ENCODE data around the gene KCNH6.

The KCNH6 gene

DNA sequence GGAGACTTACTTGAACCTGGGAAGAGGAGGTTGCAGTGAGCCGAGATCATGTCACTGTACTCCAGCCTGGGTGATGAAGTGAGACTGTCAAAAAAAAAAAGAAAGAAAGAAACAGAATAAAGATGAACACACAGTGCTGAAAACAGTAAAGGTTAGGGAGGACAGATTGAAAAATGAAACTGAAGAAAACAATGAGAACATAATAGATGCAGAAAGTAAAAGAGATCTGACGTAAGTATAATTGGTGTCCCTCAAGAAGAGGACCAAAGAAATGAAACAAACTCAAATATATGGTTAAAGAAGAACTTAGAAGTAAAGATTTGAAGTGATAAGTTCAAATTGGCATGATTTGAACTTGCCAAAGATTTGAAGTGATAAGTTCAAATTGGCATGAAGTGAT lies 34.3 kb downstream of the KCNH6 start:
- TF ChIP-seq EGR1 (IDR thresholded peaks at IDR 0.05) (no peak), CREB1 (IDR thresholded peaks at IDR 0.05; ENCODE audit: low read depth) (no peak), TEAD4 (IDR thresholded peaks at IDR 0.05) (no peak), MAX (IDR thresholded peaks at IDR 0.05) (no peak), RAD21 (IDR thresholded peaks at IDR 0.05; ENCODE audit: low read depth) (no peak), CEBPB (IDR thresholded peaks at IDR 0.05) (no peak), TCF12 (IDR thresholded peaks at IDR 0.05; ENCODE audit: low read depth) (no peak), ZBTB7A (IDR thresholded peaks at IDR 0.05; ENCODE audit: low read depth) (no peak), FOXM1 (IDR thresholded peaks at IDR 0.05; ENCODE audit: borderline replicate concordance, low read depth) (no peak), REST (IDR thresholded peaks at IDR 0.05; ENCODE audit: low read depth) (no peak), TAF1 (IDR thresholded peaks at IDR 0.05; ENCODE audit: low read depth) (no peak), USF1 (IDR thresholded peaks at IDR 0.05) (no peak), NFIC (IDR thresholded peaks at IDR 0.05) (no peak)

GRCh38 chr17:63558441-63558840 lies 35.3 kb downstream of the KCNH6 start:
- TF ChIP-seq ZBTB7A (IDR thresholded peaks at IDR 0.05; ENCODE audit: low read depth) (no peak), TAF1 (IDR thresholded peaks at IDR 0.05; ENCODE audit: low read depth) (no peak), CEBPB (IDR thresholded peaks at IDR 0.05) (no peak), NFIC (IDR thresholded peaks at IDR 0.05) (no peak), REST (IDR thresholded peaks at IDR 0.05; ENCODE audit: low read depth) (no peak), TEAD4 (IDR thresholded peaks at IDR 0.05) (no peak), RAD21 (IDR thresholded peaks at IDR 0.05; ENCODE audit: low read depth) (no peak), YY1 (IDR thresholded peaks at IDR 0.05; ENCODE audit: low read depth) (no peak), EP300 (IDR thresholded peaks at IDR 0.05; ENCODE audit: borderline replicate concordance) (no peak)

DNA sequence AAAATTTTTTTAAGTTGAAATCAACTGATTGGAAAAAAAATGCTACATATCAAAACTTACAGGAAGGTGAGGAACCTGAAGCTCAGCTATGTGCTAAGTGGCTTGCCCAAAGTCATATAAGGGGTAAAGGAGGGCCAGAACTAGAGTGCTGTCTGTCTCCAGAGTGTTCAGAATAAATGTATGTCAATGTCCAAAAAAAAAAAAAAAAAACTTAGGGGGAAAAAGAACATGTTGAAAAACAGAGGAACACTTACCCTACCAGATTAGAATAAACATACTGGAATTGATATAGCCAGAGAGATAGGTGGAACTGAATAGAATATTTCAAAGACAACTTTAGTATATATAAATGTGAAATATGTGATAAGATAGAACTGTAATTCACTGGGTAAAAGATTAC lies 38.7 kb downstream of the KCNH6 start:
- TF ChIP-seq CREB1 (IDR thresholded peaks at IDR 0.05; ENCODE audit: low read depth) (no peak), TCF12 (IDR thresholded peaks at IDR 0.05; ENCODE audit: low read depth) (no peak), RAD21 (IDR thresholded peaks at IDR 0.05; ENCODE audit: low read depth) (no peak)

DNA sequence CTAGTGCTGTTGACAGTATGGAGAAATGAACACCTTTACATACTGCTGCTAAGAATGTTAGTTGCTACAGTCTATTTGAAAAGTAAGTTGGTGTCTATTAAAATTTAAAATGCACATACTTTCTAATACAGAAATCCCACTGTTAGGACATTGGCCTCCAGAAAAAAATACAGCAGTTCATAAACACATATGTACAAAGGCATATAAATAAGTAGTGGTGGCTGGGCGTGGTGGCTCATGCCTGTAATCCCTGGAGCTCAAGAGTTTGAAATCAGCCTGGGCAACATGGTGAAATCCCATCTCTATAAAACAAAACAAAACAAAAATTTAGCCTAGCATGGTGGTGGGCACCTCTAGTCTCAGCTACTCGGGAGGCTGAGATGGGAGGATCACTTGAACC lies 40.2 kb downstream of the KCNH6 start:
- TF ChIP-seq CEBPB (IDR thresholded peaks at IDR 0.05), result no peak
- TF ChIP-seq USF1 (IDR thresholded peaks at IDR 0.05), result no peak
- no peak for TF ChIP-seq RAD21 (IDR thresholded peaks at IDR 0.05; ENCODE audit: low read depth)
- no peak for TF ChIP-seq ZBTB7A (IDR thresholded peaks at IDR 0.05; ENCODE audit: low read depth)
- no peak for TF ChIP-seq MAX (IDR thresholded peaks at IDR 0.05)
- TF ChIP-seq TCF12 (IDR thresholded peaks at IDR 0.05; ENCODE audit: low read depth), result no peak
- no peak for TF ChIP-seq TEAD4 (IDR thresholded peaks at IDR 0.05)
- no peak for TF ChIP-seq EGR1 (IDR thresholded peaks at IDR 0.05)
- TF ChIP-seq YY1 (IDR thresholded peaks at IDR 0.05; ENCODE audit: low read depth), result no peak
- no peak for TF ChIP-seq EP300 (IDR thresholded peaks at IDR 0.05; ENCODE audit: borderline replicate concordance)
- no peak for TF ChIP-seq TAF1 (IDR thresholded peaks at IDR 0.05; ENCODE audit: low read depth)
- no peak for TF ChIP-seq REST (IDR thresholded peaks at IDR 0.05; ENCODE audit: low read depth)
- no peak for TF ChIP-seq NFIC (IDR thresholded peaks at IDR 0.05)
- TF ChIP-seq FOXM1 (IDR thresholded peaks at IDR 0.05; ENCODE audit: borderline replicate concordance, low read depth), result no peak
- no peak for TF ChIP-seq CREB1 (IDR thresholded peaks at IDR 0.05; ENCODE audit: low read depth)

DNA sequence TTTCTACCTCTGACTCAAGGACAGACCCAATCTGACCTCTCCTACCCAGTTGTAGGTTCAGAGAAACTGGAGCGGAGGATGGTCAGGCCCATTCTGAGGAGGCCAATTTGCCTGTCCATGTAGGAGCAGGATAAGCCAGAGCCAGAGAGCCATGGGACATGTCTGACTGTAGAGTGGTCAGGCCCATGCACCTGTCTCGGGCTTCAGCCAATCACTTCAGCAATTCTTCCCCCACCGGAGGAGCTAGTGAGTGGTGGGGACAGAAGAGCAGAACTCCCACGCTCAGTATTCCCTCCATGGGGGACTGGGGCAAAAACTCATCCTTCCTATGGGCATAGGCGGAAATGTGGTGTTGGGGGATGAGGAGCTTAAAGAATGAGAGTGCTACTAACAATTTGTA lies 41.4 kb downstream of the KCNH6 start:
- TF ChIP-seq RAD21 (IDR thresholded peaks at IDR 0.05; ENCODE audit: low read depth) (no peak), EP300 (IDR thresholded peaks at IDR 0.05; ENCODE audit: borderline replicate concordance) (no peak)
